H1 (cell line): ENCODE measurements around the gene HS3ST5. TPM values are rescaled to one million over a fixed set of nuclear protein-coding genes. Genes with fewer than 3 reads are reported as not detected.

Experiments
- CTCF ChIA-PET: fragments of 300-600 bp; sonication (Branson Sonifier 250); formaldehyde crosslinking; loops from one replicate; lab custom pipeline; 2021; ENCODE audit not compliant: partially characterized antibody; lab: Charles Lee
- POLR2A ChIA-PET: fragments of 300-600 bp; sonication (Branson Sonifier 250); formaldehyde crosslinking; loops from one replicate; lab custom pipeline; 2021; ENCODE audit warnings: inconsistent platforms; ENCODE audit not compliant: partially characterized antibody; lab: Charles Lee
- DNase-seq, 2 experiments: peaks; one replicate each; pipeline versions ENCODE4 v3.0.0 to v3.0.0-alpha.2; 2010 to 2022; ENCODE audit warnings: low spot score in 2 of 2, low read depth in 1 of 2, mixed read lengths in 1 of 2
- FAIRE-seq: peaks from 2 replicates; lab custom pipeline; 2011; peaks lifted over from hg19 to GRCh38; lab: Jason Lieb, UNC
- H2AFZ ChIP-seq: 2 replicates; pipeline ENCODE4 v1.8.1; 2012; ENCODE audit warnings: low read length, inconsistent platforms
- H2AK5ac ChIP-seq: 2 replicates; pipeline ENCODE4 v1.6.1; 2013; ENCODE audit warnings: low read depth, low read length
- H2BK120ac ChIP-seq: replicated peaks from 2 replicates; pipeline ENCODE3; 2013; ENCODE audit warnings: low read depth, low read length, inconsistent platforms
- H2BK12ac ChIP-seq: 2 replicates; pipeline ENCODE4 v1.6.1; 2013; ENCODE audit warnings: low read depth, low read length
- H2BK15ac ChIP-seq: 2 replicates; pipeline ENCODE4 v1.6.1; 2013; ENCODE audit warnings: low read length
- H2BK20ac ChIP-seq: 2 replicates; pipeline ENCODE4 v1.6.1; 2013; ENCODE audit warnings: low read length
- H2BK5ac ChIP-seq: 2 replicates; pipeline ENCODE4 v1.6.1; 2013; ENCODE audit warnings: low read depth, low read length
- H3K14ac ChIP-seq: 2 replicates; pipeline ENCODE4 v1.6.1; 2013; ENCODE audit warnings: inconsistent platforms; ENCODE audit not compliant: insufficient read length
- H3K18ac ChIP-seq: 2 replicates; pipeline ENCODE4 v1.6.1; 2013; ENCODE audit warnings: low read length; ENCODE audit errors: extremely low read depth
- H3K23ac ChIP-seq: 2 replicates; pipeline ENCODE4 v1.6.1; 2013; ENCODE audit warnings: inconsistent platforms; ENCODE audit not compliant: insufficient read length
- H3K23me2 ChIP-seq: 2 replicates; pipeline ENCODE4 v1.6.1; 2013; ENCODE audit warnings: low read depth, low read length
- H3K27ac ChIP-seq: 2 replicates; pipeline ENCODE4 v1.6.1; 2011; ENCODE audit warnings: low read depth, low read length, inconsistent platforms
- H3K27me3 ChIP-seq, 4 experiments: replicated peaks in 1 of 4; 1 replicate in 1 of 4; 2 replicates in 3 of 4; pipeline versions ENCODE4 v1.6.1 to v1.8.1; 2011 to 2013; ENCODE audit warnings: low read length in 3 of 4, mild to moderate bottlenecking in 3 of 4, inconsistent platforms in 2 of 4, mixed read lengths in 2 of 4, moderate library complexity in 1 of 4; ENCODE audit not compliant: control insufficient read depth in 3 of 4, insufficient read depth in 3 of 4; ENCODE audit errors: extremely low read depth in 1 of 4
- H3K36me3 ChIP-seq, 4 experiments: 2 replicates each; pipeline versions ENCODE4 v1.6.1 to v1.8.1; 2011 to 2013; ENCODE audit warnings: mild to moderate bottlenecking in 4 of 4, low read length in 3 of 4, moderate library complexity in 2 of 4, control low read depth in 1 of 4, inconsistent platforms in 1 of 4; ENCODE audit not compliant: insufficient read depth in 4 of 4, control insufficient read depth in 2 of 4
- H3K4ac ChIP-seq: replicated peaks from 2 replicates; pipeline ENCODE3; 2013; ENCODE audit warnings: low read length, low read depth, mixed read lengths, inconsistent platforms; ENCODE audit not compliant: insufficient read length
- H3K4me1 ChIP-seq, 4 experiments: replicated peaks in 1 of 4; 1 replicate in 1 of 4; 2 replicates in 3 of 4; pipeline versions ENCODE4 v1.6.1 to v1.8.1; 2011 to 2013; ENCODE audit warnings: low read length in 3 of 4, inconsistent platforms in 2 of 4, mixed read lengths in 1 of 4; ENCODE audit not compliant: insufficient read depth in 4 of 4, control insufficient read depth in 3 of 4
- H3K4me2 ChIP-seq, 2 experiments: 2 replicates each; pipeline versions ENCODE4 v1.6.1 to v1.8.1; 2011 to 2013; ENCODE audit warnings: low read depth in 2 of 2, low read length in 2 of 2, control low read depth in 1 of 2, inconsistent platforms in 1 of 2, mild to moderate bottlenecking in 1 of 2; ENCODE audit not compliant: insufficient read depth in 1 of 2
- H3K4me3 ChIP-seq, 4 experiments: fragments of 200-600, 300-600 bp in 1 of 4; sonication (generic), shearing (Covaris generic), sonication (Bioruptor Twin) in 1 of 4; 2 replicates each; pipeline versions ENCODE4 v1.5.1 to v1.8.1; 2011 to 2016; ENCODE audit warnings: low read length in 4 of 4, low read depth in 3 of 4, control low read depth in 2 of 4, inconsistent platforms in 2 of 4, mild to moderate bottlenecking in 2 of 4, mixed read lengths in 1 of 4, moderate library complexity in 1 of 4; ENCODE audit not compliant: insufficient read depth in 2 of 4; ENCODE audit errors: extremely low read depth in 1 of 4
- H3K56ac ChIP-seq: replicated peaks from 2 replicates; pipeline ENCODE3; 2013; ENCODE audit warnings: low read depth, mild to moderate bottlenecking, mixed read lengths, low read length, inconsistent platforms; ENCODE audit not compliant: insufficient read length
- H3K79me1 ChIP-seq: 2 replicates; pipeline ENCODE4 v1.6.1; 2013; ENCODE audit warnings: low read depth, low read length, control low read depth
- H3K79me2 ChIP-seq, 2 experiments: 2 replicates each; pipeline versions ENCODE4 v1.6.1 to v1.8.1; 2012 to 2013; ENCODE audit warnings: low read length in 2 of 2, mild to moderate bottlenecking in 2 of 2, inconsistent platforms in 1 of 2; ENCODE audit not compliant: insufficient read depth in 2 of 2, control insufficient read depth in 1 of 2
- H3K9ac ChIP-seq, 4 experiments: replicated peaks in 1 of 4; 1 replicate in 1 of 4; 2 replicates in 3 of 4; pipeline versions ENCODE4 v1.6.1 to v1.8.1; 2011 to 2013; ENCODE audit warnings: low read depth in 3 of 4, low read length in 3 of 4, control low read depth in 2 of 4, mild to moderate bottlenecking in 2 of 4, moderate library complexity in 2 of 4, inconsistent platforms in 1 of 4; ENCODE audit errors: extremely low read depth in 1 of 4
- H3K9me3 ChIP-seq, 2 experiments: 2 replicates each; pipeline versions ENCODE4 v1.6.1 to v1.8.1; 2012 to 2013; ENCODE audit warnings: mild to moderate bottlenecking in 2 of 2, moderate library complexity in 2 of 2, control low read depth in 1 of 2, inconsistent platforms in 1 of 2, low read depth in 1 of 2, low read length in 1 of 2, mixed read lengths in 1 of 2; ENCODE audit not compliant: insufficient read depth in 2 of 2
- H4K20me1 ChIP-seq, 2 experiments: replicated peaks in 1 of 2; 2 replicates each; pipeline versions ENCODE3 to v1.8.1; 2011 to 2013; ENCODE audit warnings: inconsistent platforms in 2 of 2, low read length in 2 of 2, mild to moderate bottlenecking in 1 of 2; ENCODE audit not compliant: insufficient read depth in 2 of 2, control insufficient read depth in 1 of 2
- H4K5ac ChIP-seq: 2 replicates; pipeline ENCODE4 v1.6.1; 2013; ENCODE audit warnings: low read length, low read depth, mixed read lengths, inconsistent platforms; ENCODE audit not compliant: insufficient read length
- H4K8ac ChIP-seq: 2 replicates; pipeline ENCODE4 v1.8.0; 2013; ENCODE audit warnings: mild to moderate bottlenecking, moderate library complexity, low read length, inconsistent platforms; ENCODE audit not compliant: insufficient read depth; ENCODE audit errors: extremely low read depth
- H4K91ac ChIP-seq: replicated peaks from 2 replicates; pipeline ENCODE3; 2013; ENCODE audit warnings: low read length, mixed read lengths, inconsistent platforms; ENCODE audit not compliant: insufficient read length
- BRCA1 ChIP-seq: IDR thresholded peaks from 2 replicates; pipeline ENCODE4 v1.6.1; 2012; ENCODE audit warnings: low read depth, low read length, improper control_type of control experiment
- EZH2 ChIP-seq: fragments of 200-600 bp; sonication (generic); IDR thresholded peaks from 2 replicates; pipeline ENCODE4 v1.7.1; 2012; ENCODE audit warnings: low read depth, mild to moderate bottlenecking, moderate library complexity, low read length, inconsistent platforms; ENCODE audit not compliant: severe bottlenecking
- HDAC2 ChIP-seq, 2 experiments: fragments of 300-600 bp in 1 of 2; sonication (generic) in 1 of 2; IDR thresholded peaks; 2 replicates each; pipeline ENCODE4 v1.6.1; 2011 to 2012; ENCODE audit warnings: low read depth in 2 of 2, low read length in 2 of 2, mild to moderate bottlenecking in 2 of 2, moderate library complexity in 2 of 2, borderline replicate concordance in 1 of 2, inconsistent platforms in 1 of 2
- POLR2A ChIP-seq, 2 experiments: IDR thresholded peaks; 1 replicate in 1 of 2; 2 replicates in 1 of 2; pipeline ENCODE4 v1.6.1; 2011; ENCODE audit warnings: low read depth in 2 of 2, low read length in 2 of 2, mild to moderate bottlenecking in 2 of 2; ENCODE audit errors: control extremely low read depth in 1 of 2
- POLR2AphosphoS5 ChIP-seq: IDR thresholded peaks from 2 replicates; pipeline ENCODE4 v1.6.1; 2011; ENCODE audit warnings: low read depth, low read length
- RNF2 ChIP-seq: fragments of 200-900, 300-1000 bp; sonication (generic); IDR thresholded peaks from 2 replicates; pipeline ENCODE4 v1.7.1; 2016; ENCODE audit warnings: borderline replicate concordance, low read depth, mild to moderate bottlenecking, antibody characterized with exemption, low read length; ENCODE audit not compliant: poor library complexity, severe bottlenecking; ENCODE audit errors: missing control alignments
- SIX5 ChIP-seq: IDR thresholded peaks from 2 replicates; pipeline ENCODE4 v1.6.1; 2011; ENCODE audit warnings: mild to moderate bottlenecking, low read depth, low read length
- SP1 ChIP-seq: IDR thresholded peaks from 2 replicates; pipeline ENCODE4 v1.6.1; 2011; ENCODE audit warnings: low read depth, low read length
- SP4 ChIP-seq: IDR thresholded peaks from 2 replicates; pipeline ENCODE4 v1.6.1; 2012; ENCODE audit warnings: low read length, inconsistent platforms
- WGBS, 2 experiments: shearing (Covaris generic) in 1 of 2; methylation state at CpG; one replicate each; pipeline versions ENCODE4 v1.1.6 to v1.1.7; 2013 to 2015; ENCODE audit warnings: low lambda C conversion rate in 2 of 2, mixed read lengths in 2 of 2, inconsistent platforms in 1 of 2, low coverage in 1 of 2, missing lambda C conversion rate in 1 of 2; ENCODE audit not compliant: insufficient replicate concordance in 2 of 2, insufficient coverage in 1 of 2, insufficient read length in 1 of 2; ENCODE audit errors: extremely low coverage in 1 of 2, missing lambda C conversion rate in 1 of 2; 5-methylcytosine and 5-hydroxymethylcytosine counted together
- polyA plus RNA-seq, 7 experiments: library from polyadenylated mRNA; depleted of rRNA in 3 of 7; stranded (reverse) in 5 of 7; unstranded in 2 of 7; fragments of >200 nt in 5 of 7; fragments of 200-250 nt in 2 of 7; gene quantifications; 1 replicate in 5 of 7; 2 replicates in 1 of 7; 4 replicates in 1 of 7; pipeline versions ENCODE4 v1.2.1 to v1.2.3, GENCODE V29; 2011 to 2013; ENCODE audit warnings: missing spikeins in 2 of 7, mixed read lengths in 2 of 7
- total RNA-seq: library from RNA; stranded (reverse); fragmentation: NEBNext Ultra II Directional; extraction: Animal tissue kit (Norgen Biotek cat#: 25700); gene quantifications from 2 replicates; pipeline ENCODE4 v1.2.1, GENCODE V29; 2021

Gene HS3ST5
- total and polyA plus RNA-seq, 2 of the 8 experiments (the other 6 are each of a cell fraction or from before 2014, with no cell fraction given) = 1.2 to 9.9 TPM

DNA sequence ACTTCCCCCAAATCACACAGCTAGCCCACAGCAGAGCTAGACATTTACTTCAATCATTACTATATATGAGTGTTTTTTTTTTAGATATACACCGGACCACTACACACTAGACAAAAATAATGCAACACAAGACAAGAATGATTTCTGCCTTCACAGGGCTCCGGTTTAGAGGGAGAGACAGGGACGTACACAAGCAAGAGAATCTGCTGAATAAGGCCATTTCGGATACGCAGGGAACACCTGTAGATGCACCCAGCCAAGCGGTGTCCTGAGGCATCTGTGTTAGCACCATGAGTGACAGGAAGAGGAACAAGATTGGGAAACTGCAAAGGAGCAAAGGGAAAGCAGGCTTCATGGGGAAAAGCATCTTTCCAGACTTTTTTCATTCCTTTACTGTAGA is 45.7 kb downstream of the HS3ST5 start:
- H2BK15ac ChIP-seq = no peak overlapping the region
- no peak overlapping the region for H3K4ac ChIP-seq
- no peak overlapping the region for H3K56ac ChIP-seq
- H2BK120ac ChIP-seq = no peak overlapping the region
- no peak overlapping the region for H3K4me2 ChIP-seq
- H3K36me3 ChIP-seq = peaks cover 0 to 6% (median 2%) of the 10 kb centered on the region in 4 experiments; a peak in 3 of 8 replicates
- no peak overlapping the region for H3K14ac ChIP-seq
- no peak overlapping the region for H2BK12ac ChIP-seq
- no peak overlapping the region for H3K9ac ChIP-seq
- no peaks in the 10 kb centered on the region for H3K23me2 ChIP-seq
- peaks cover 0 to 66% of the 10 kb centered on the region in 2 experiments; a peak in 2 of 4 replicates for H3K79me2 ChIP-seq
- H2AFZ ChIP-seq = no peak overlapping the region
- WGBS, 2 experiments = 79% methylated on average over 6 of the region's 6 CpGs; no CpG with 5 or more reads in 1 of the 2 experiments
- no peak overlapping the region for H2BK5ac ChIP-seq
- H2BK20ac ChIP-seq = no peak overlapping the region
- H4K91ac ChIP-seq = no peak overlapping the region
- no peak overlapping the region for H4K8ac ChIP-seq
- H3K27ac ChIP-seq = no peak overlapping the region
- no peak for DNase-seq
- no peak overlapping the region for H3K23ac ChIP-seq
- no peaks in the 10 kb centered on the region for H3K9me3 ChIP-seq
- TF ChIP-seq SIX5 (no peak), POLR2A (IDR thresholded peaks at IDR 0.05; ENCODE audit: control extremely low read depth in 1 of 2, low read depth in 2 of 2, low read length in 2 of 2) (no peak), RNF2 (no peak), SP4 (no peak), HDAC2 (IDR thresholded peaks at IDR 0.05; ENCODE audit: borderline replicate concordance in 1 of 2, low read depth in 2 of 2, low read length in 2 of 2) (no peak), BRCA1 (no peak), EZH2 (no peak), SP1 (no peak), POLR2AphosphoS5 (no peak)
- TF ChIP-seq, all 59 proteins: peak for 0
- ChIA-PET CTCF (interaction anchor here (1.0 kb wide), 1 partner anchor 97 kb away, joined by 3 read pairs; no protein-coding TSS in a partner anchor), POLR2A (interaction anchor here (1.3 kb wide), 1 partner anchor 16 kb away, joined by 3 read pairs; no protein-coding TSS in a partner anchor)
- H2AK5ac ChIP-seq = no peak overlapping the region
- H3K4me1 ChIP-seq = peaks cover 0 to 7% (median 3%) of the 10 kb centered on the region in 4 experiments; a peak in 3 of 7 replicates
- H4K5ac ChIP-seq = no peak overlapping the region
- H3K4me3 ChIP-seq = no peak overlapping the region
- no peak for FAIRE-seq
- H4K20me1 ChIP-seq = no peaks in the 10 kb centered on the region
- 0 out of 2 replicates have a peak, but pooled peaks cover 4% of the 10 kb centered on the region for H3K79me1 ChIP-seq
- no peak overlapping the region for H3K18ac ChIP-seq
- no peaks in the 10 kb centered on the region for H3K27me3 ChIP-seq
